Stimulated activated CD4-positive, alpha-beta T cell treated with anti-CD3 and anti-CD28 coated beads, Interleukin-15, amount 100 ng/mL, for 24 hours (primary cell): ENCODE measurements around the gene LOXHD1.

Source experiments
- DNase-seq: peaks from one replicate; pipeline ENCODE4 v3.0.0-alpha.2; 2020

LOXHD1 gene, protein sequence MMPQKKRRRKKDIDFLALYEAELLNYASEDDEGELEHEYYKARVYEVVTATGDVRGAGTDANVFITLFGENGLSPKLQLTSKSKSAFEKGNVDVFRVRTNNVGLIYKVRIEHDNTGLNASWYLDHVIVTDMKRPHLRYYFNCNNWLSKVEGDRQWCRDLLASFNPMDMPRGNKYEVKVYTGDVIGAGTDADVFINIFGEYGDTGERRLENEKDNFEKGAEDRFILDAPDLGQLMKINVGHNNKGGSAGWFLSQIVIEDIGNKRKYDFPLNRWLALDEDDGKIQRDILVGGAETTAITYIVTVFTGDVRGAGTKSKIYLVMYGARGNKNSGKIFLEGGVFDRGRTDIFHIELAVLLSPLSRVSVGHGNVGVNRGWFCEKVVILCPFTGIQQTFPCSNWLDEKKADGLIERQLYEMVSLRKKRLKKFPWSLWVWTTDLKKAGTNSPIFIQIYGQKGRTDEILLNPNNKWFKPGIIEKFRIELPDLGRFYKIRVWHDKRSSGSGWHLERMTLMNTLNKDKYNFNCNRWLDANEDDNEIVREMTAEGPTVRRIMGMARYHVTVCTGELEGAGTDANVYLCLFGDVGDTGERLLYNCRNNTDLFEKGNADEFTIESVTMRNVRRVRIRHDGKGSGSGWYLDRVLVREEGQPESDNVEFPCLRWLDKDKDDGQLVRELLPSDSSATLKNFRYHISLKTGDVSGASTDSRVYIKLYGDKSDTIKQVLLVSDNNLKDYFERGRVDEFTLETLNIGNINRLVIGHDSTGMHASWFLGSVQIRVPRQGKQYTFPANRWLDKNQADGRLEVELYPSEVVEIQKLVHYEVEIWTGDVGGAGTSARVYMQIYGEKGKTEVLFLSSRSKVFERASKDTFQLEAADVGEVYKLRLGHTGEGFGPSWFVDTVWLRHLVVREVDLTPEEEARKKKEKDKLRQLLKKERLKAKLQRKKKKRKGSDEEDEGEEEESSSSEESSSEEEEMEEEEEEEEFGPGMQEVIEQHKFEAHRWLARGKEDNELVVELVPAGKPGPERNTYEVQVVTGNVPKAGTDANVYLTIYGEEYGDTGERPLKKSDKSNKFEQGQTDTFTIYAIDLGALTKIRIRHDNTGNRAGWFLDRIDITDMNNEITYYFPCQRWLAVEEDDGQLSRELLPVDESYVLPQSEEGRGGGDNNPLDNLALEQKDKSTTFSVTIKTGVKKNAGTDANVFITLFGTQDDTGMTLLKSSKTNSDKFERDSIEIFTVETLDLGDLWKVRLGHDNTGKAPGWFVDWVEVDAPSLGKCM (N-terminal part only)

DNA sequence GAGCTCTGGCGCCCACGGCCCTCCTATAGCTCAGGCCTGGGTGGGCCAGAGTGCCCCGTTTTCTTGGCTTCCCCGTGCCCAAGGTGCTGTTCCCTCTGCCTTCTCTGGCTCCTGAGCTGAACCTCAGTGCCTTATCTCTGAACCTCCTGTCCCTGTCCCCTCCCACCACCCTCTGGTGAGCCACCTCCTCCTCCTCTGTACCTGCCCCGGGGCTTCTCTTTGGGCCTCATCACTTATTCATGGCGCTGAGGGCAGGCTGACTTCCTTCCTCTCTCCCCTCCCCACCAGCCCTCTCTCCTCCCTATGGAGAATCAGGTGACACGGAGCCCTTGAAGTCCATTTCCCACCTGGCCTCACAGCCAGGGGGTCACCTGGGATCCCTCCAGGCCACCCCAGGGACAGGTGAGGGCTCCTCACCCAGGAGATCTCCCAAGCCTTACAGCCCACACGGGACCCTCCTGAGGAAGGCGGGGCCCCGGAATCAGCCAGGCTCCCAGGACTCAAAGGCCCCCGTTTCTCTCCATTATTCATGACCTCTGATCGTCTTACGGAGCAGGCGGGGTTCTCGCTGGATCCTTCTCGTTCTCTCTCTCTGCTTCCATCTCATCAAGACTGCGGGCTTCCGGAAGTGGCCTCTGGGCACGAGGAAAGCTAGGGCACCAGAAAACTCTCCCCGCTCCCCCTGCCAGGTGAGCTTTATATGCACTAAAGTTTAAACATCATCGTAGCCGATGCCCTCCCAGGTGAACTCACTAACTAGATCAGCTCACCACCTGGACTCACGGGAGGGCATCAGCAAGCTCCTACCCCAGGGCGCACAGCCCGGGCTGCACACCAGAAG, at the start of gene LOXHD1:
Gene LOXHD1 (minus strand): TSS at position 106 of the 841 bp plus-strand sequence. CDS start 187 bp downstream, outside the sequence.
- no peak for DNase-seq

DNA sequence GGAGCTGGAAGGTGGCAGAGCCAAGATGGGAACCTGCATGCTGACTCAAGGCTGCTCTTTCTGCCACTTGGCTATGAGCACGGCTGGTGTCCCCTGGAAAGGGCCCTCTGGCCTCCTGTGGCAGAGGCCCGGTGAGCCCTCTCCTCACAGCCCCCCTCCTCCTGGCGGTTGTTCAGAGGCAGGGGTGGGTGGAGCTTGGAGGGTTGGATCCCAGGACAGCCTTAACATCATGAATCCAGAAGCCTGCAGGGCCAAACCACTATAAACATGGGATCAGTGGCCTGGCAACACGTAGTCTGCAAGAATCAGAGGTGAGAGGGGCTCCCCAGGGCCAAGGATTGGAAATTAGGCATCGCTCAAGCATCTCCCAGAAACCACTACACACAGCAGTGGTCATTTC, 48.5 kb upstream of the LOXHD1 start:
- no peak for DNase-seq

DNA sequence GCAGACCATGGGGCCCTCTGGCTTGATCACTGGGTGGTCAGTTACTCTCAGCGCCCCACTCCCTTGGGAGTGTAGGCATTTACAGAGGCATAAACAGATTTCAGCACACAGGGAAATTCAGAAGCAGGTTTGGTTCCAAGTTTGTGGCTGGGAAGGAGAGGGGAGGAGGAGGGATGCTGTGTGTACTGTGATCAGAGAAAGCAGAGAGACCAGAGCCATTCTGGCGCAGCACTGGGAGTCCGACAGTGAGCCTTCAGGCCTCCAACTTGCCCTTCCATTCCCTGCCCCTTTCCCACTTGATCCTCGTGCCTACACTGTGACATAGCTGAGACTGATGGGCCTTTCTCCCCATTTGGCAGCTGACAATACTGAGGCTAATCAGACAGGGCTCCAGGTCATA, 47.8 kb upstream of the LOXHD1 start:
- no peak for DNase-seq

DNA sequence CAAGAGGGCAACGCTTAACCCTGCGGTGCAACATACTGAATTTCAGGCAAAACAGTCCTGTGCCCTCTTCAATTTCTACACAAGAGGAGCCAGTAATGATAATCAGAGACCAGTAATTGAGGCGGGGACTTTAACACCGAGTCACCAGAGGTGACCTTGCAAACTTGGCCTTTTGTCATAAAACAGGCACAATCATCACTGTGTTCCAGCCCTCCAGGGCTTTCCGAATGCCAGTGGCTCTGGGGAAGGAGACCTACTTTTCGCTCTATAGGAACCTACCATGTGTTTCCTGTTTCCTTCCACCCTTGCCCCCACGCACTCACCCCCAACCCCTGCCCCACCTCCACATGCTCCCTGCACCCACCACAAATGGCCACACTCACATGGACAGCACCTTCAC, 47.2 kb upstream of the LOXHD1 start:
- no peak for DNase-seq

DNA sequence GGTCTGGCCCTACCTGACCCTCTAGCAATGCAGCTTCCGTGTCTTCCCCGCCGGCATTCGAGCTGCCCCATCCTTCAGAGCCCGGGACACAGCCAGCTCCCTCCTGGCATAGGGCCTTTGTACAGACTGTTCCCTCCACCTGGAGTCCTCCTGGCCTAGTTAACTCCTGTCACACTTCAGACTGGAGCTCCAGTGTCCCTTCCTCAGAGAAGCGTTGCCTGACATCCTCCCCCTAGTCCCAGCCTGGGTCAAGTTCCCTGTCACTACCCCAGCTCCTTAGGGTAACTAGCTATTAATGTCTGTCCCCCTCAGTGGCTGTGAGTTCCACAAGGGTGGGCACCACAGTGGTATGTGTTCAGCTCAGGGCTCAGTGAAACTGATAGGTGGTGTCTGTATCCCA, 45.5 kb upstream of the LOXHD1 start:
- DNase-seq: no peak

DNA sequence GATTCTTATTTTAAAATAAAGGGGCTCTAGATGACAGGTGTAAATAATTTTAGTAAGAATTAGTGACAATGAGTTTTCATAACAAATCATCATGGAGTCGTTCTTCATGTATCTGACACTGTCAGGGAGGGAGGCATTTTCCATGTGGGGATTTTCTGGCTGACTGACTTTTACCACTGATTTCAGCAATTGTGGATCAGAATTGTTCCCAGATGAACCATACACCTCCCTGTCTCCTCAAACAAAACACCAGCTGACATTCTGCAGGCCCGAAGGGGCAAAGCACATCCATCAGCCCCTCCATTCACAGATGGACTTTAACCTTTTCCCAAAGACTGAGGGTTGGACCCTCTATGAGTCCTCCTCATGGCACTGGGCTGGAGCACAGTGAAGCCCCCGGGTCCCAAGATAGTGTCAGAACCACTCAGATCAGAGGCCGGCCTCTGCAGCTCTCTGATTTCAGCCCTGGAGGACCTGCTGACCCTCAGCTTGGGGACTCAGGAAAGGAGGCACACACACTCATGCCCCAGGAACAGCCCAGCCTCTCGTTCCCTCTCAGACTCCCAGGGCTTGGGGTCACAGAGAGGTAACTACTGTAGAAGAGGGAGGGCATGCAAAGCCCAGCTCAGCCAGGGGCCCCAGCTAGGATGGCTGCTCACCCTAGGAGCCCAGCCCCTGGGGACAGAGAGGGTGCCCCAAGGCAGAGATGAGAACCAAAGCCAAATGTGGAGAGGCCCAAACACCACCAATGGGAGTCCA, 43.2 kb upstream of the LOXHD1 start:
- DNase-seq: no peak

DNA sequence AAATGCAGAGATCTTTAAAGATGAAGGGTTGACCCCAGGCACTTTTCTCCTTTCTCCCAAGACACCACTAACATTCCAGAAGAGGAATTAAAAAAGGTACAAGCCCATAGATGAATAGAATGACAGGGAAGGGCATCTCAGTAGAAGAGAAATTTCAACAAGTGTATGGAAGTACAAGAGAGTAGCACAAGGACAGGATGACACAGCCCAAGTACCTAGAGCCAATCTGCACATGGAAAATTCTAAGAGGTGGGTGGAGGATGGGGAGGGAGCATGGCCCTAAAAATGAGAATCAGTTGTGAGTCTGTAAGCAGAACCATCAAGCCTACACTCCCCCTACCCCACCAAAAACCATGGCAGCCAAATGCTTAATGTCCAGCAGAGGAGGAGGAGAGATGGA, 39.7 kb upstream of the LOXHD1 start:
- DNase-seq: no peak

DNA sequence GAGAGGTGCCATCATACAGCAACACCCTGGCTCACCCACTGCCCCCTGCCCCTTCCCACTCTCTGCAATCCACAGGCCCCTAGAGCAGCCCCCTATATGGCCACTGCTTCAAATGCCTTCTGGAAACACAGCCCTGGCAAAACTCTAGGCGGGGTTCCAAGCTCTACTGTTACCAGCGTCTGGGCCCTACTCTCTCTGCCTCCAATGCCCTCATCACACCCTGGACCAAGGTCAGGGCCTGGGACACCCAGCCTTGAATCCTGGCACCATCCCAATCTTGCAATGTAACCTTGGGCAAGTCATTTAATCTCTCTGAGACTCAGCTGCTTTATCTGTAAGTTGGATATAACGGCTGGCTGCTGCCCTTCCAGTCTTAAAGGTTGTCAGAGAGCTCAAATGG, 39.2 kb upstream of the LOXHD1 start:
- DNase-seq: no peak

DNA sequence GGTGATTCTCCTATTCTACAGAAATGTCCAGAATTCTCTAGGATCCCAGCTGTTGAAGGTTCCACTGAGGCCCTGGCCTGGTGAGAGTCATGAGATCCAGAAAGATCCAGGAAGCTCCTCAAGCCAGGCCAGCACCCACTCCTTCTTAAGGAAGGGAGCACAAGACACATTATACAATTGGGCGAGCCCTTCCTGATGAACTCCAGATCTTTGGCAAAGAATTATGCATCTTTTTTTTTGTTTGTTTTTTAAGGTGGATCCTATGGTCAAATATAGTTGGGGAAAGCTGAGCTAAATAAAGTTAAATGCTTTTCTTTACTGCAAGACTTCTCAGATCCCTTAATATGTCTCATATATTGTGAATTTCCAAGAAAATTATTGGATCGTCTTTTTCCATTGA, 37.0 kb upstream of the LOXHD1 start:
- no peak for DNase-seq

DNA sequence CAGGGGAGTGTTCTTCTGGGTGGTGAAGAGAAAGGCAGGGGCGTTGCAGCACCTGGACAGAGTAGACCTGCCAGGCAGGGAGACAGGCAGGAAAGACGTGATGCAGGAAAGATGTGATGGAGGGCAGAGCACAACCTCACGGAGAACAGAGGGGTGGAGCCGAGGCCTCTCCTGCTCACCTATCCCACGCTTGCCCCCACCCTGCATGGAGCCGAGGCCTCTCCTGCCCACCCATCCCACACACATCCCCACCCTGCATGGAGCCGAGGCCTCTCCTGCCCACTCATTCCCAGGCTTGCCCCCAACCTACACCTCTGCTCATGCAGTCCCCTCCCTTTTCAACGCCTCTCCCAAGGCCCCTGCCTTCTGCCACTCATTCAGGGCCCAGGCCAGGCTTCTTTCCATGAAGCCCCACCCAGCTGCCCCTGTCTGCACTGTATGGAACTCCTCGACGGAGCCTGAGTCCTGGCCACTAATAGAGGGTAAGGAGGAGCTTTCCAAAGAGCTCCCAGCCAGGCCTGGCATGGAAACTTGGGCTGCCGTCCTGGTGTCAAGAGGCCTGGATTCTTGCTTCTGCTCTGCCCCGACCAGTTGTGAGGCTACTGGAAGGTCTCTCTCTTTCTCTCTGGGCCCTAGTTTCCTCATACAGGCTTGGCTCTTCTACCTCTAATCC, 32.0 kb upstream of the LOXHD1 start:
- DNase-seq: no peak

DNA sequence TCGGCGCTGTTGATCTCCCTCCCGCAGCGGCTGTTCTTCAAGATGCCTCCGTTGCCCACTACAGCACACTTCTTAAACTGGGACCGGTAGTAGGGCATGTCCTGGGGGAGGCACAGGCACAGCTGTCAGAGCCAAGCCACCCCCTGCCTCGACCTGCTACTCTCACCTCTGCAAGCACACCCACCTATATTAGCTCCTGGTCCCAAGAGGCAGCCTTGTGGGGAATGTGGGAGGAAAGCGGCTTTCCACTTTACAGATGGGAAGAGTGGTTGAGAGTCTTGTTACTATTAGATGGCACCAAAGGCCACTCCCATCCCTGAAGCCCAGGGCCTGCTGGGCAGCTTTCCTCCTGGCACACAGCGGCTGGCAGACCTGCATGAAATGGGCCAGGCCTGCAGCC, 29.2 kb upstream of the LOXHD1 start:
- no peak for DNase-seq

DNA sequence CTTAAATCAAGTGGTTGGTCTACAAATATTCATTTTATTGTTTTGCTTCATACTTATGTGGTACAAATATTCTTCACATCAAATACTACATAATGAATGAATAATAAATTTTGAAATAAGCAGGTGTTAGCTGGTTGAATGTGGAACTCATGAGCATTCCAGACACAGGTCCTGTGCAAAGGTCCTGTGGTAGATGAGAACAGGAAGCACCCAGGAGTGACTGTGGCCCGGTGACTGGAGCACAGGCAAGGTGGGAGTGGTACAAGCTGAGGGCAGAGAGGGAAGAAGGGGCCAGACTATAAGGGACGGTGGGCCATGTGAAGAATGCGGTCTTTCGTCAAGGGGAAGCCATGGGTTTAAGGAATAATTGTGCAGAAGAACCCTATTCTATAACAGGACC, 26.2 kb upstream of the LOXHD1 start:
- DNase-seq: no peak

DNA sequence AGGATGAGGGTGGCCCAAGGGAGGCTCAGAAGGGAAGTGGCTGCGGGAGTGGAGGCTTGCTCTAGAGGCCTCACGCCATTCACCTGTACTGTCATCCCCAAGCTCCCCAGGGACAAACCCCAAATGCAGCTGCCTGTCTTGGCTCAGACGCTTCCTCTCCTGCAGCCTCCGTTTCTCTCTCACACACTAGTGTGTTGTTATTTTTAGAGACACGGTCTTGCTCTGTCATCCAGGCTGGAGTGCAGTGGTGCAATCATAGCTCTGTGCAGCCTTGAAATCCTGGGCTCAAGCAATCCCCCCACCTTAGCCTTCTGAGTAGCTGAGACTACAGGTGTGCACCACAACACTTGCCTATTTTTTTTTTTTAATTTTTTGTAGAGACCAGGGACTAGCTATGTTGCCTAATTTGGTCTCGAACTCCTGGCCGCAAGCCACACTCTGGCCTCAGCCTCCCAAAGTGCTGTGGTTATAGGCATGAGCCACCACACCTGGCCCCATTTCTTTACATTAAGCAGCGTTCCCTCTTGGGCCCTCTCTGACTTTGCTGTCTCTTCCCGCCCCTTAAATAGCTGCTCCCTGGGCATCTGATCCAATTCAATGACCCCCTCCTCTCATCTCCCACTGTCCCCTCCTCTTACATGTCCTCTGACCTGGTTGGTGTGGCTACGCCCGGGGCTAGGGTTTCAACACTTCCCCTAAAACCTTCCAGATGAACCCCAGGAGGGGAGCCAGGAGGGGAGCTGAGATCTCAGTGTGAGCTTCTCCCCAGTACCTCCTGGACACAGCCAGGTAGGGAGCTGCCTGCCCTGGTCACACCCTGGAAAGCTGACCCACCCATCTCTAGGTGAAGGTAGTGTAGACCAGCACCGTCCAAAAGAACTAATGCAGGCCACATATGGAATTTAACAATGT, 24.0 kb upstream of the LOXHD1 start:
- no peak for DNase-seq

DNA sequence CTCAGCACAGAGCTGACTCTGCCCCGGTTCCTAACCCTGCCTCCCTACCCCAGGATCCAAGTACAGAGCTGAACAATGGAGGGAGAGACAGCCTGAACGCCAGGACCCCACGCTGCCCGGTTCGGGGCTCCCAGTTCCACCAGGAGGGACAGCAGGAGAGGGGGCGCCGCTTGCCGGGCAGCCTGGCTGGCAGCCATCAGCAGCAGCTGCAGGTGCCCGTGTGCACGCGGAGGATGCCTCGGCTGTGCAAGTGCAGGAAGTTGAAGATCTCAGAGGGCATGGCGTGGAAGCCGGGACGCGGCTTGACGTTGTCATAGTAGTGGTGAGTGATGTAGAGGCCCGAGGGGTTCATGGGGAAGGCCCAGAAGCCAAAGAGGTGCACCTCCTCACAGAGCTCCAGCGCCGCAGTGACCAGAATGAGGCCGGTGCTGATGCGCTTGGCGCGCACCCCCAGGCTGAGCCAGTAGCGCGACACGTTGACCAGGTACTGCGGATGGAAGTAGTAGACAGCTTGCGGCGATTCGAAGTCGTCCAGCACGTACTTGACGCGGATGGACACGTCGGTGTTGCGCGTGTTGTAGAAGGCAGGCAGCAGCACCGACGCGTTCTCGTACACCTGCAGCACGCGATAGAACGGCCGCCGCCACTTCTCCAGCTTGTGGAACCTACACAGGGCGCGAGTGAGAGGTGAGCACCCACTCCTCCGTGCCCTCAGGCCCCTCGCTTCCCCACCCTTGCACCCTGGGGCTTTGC, 23.0 kb upstream of the LOXHD1 start:
- DNase-seq: no peak

DNA sequence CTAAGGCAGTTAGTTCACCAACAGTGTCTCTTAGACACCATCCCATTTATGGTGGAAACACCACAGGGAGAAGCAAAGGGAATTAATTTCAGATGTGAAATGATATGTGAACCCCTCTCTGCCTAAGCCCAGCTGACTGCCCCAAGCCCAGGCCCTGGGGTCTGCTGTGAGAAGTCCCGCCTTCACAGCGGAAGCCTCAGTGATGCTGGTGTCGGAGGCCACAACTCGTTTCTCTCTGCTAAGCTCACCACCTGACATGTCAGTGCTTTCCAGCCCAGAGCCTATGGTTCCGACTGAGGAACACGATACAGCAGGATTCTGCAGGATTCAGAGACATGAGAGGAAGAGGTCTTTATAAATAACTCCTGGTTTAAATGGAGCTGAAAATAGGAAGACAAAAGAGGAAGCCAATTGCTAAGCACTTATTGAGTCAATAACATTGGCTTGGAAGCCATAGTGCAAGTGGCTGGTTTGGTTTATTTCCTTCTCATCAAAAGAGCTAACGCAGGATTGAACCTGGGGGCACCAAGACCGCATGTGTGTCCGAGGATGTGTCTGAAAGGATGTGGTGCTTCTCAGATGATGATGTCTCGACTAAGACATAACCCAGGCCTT, 21.9 kb upstream of the LOXHD1 start:
- DNase-seq: no peak

DNA sequence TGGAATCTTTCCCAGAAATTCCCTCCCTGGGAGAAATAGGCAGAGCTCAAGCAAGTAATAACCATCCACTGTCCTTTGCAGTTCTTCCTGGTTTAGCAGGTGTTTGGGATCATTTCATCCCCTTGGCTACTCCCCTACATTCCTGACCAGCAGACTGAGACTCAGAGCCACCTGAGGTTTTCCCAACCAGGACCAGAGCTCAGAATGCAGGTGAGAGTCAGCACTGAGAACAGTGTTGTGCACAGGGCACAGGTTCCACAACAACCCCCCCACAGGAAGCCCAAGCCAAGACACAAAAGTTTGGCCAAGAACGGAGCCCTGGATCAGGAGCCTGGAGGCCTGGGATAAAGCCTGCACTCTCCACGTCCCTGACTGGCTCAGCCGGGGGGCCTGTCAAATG, 21.0 kb upstream of the LOXHD1 start:
- DNase-seq: no peak

DNA sequence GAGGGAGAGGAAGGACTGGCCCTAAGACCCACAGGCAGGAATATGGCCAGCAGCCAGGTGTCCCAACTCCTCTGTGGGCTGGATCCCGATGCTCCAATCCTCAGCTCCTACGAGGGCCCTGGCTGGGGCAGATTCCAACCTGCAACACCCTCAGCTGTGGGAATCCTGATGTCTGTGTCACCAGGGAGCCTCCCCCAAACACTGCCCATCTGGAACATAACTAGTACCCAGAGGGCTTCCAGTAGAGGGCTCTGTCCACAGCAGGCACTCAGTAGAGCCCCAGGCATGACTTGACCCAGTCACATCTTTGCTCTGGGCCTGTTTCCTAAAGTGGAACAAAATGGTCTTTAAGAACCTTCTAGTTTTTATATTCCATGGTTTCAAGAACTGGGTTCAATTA, 20.6 kb upstream of the LOXHD1 start:
- DNase-seq: no peak

DNA sequence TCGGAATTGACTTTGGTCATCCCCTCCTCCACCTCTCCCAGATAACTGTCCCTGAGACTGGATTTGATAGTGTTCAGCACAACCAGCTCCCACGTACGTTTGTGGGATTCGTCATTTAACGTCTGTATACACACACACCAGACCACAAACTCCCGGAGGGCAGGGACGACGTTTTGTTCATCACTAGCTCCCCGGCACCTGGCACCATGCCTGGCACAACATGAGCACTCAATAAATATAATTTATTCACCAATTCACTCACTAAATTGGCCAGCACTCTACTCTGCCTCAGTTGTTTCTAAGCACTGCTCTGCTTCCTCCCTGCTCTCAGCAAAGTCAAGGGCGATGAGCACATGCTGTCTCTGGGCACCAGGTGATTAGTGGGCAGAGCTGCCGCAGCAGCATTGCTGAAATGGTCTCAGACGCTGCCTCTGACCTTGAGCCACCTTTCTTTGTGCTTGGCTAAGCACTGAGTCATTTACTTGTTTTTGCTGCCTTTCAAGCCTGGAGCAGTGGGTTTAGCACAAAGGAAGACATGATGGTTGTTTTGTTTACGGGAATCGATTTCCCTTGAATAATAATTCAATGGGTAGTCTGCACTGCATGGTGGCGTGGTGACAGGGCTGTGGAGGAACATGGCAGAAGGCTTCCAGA, 19.3 kb upstream of the LOXHD1 start:
- DNase-seq: no peak
